ENCODE results near the gene CBLN3.

GRCh38 chr14:24430682-24431568 is 1.5 kb upstream of the CBLN3 start:
- TF ChIP-seq CTCF (IDR thresholded peaks at IDR 0.05 in 4 of 5, conservative IDR thresholded peaks at IDR 0.05 in 1 of 5): no peak
- TF ChIP-seq POLR2A (IDR thresholded peaks at IDR 0.05): no peak

Data from gastrocnemius medialis (tissue), 4 donors.